ENCODE results near the gene CDH8.

DNA sequence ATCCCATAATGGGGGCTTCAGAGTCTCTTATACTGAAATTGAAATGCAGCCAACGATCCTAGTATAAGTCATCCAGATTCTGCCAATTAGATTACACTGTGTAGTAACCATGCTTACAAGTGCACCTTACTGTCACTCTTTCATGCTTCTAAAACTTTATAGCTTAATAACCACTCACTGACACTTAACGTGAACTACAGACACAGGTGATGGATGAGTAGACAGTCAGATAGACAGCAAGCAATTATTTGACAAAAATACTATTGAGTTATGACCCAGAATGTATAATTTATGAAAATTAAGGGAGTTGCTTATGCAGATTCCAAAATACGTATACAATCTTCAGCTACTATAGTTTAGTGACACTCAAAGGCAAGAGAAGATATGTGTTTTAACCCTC, 6.3 kb downstream of the CDH8 start:
- no peak for TF ChIP-seq KDM5A (IDR thresholded peaks at IDR 0.05)
- no peak for TF ChIP-seq RFX5 (IDR thresholded peaks at IDR 0.05)
- TF ChIP-seq NR3C1 (IDR thresholded peaks at IDR 0.05), result no peak
- TF ChIP-seq EHF (CRISPR knock-in tag; IDR thresholded peaks at IDR 0.05), result no peak
- no peak for TF ChIP-seq POLR2A (IDR thresholded peaks at IDR 0.05; ENCODE audit: low read length)
- TF ChIP-seq RNF2 (IDR thresholded peaks at IDR 0.05; ENCODE audit: borderline replicate concordance, low read depth), result no peak
- TF ChIP-seq, protein P1, sequence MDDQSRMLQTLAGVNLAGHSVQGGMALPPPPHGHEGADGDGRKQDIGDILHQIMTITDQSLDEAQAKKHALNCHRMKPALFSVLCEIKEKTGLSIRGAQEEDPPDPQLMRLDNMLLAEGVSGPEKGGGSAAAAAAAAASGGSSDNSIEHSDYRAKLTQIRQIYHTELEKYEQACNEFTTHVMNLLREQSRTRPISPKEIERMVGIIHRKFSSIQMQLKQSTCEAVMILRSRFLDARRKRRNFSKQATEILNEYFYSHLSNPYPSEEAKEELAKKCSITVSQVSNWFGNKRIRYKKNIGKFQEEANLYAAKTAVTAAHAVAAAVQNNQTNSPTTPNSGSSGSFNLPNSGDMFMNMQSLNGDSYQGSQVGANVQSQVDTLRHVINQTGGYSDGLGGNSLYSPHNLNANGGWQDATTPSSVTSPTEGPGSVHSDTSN (IDR thresholded peaks at IDR 0.05), result no peak
- no peak for TF ChIP-seq EP300 (IDR thresholded peaks at IDR 0.05)
